Lower leg skin (tissue), 3 donors: ENCODE results near the gene FAM217A.

ENCODE experiments used
- CTCF ChIP-seq, 3 donors: fragments of 450-650 bp; IDR thresholded peaks; one replicate each; pipeline ENCODE4 v1.5.1; 2016; ENCODE audit warnings: antibody characterized with exemption in 3 of 3, mild to moderate bottlenecking in 3 of 3, moderate library complexity in 2 of 3
- POLR2A ChIP-seq, 2 donors: fragments of 450-650 bp; IDR thresholded peaks; one replicate each; pipeline ENCODE4 v1.6.1; 2016 to 2017; ENCODE audit warnings: antibody characterized with exemption in 2 of 2, mild to moderate bottlenecking in 1 of 2, moderate library complexity in 1 of 2

- TF ChIP-seq POLR2A (IDR thresholded peaks at IDR 0.05), result no peak
- no peak for TF ChIP-seq CTCF (IDR thresholded peaks at IDR 0.05)
Observed at GRCh38 chr6:4069199-4069598, 9.7 kb downstream of the FAM217A start.
